Muscle of back (tissue), 11 donors: ENCODE results near the gene TPCN1. TPM values are rescaled to one million over a fixed set of nuclear protein-coding genes. Genes with fewer than 3 reads are reported as not detected.

Experiments used
- DNase-seq, 3 donors: peaks; one replicate each; pipeline versions ENCODE4 v3.0.0 to v3.0.0-alpha.2; 2013
- polyA plus RNA-seq, 10 donors: library from polyadenylated mRNA; unstranded; fragments of 120-200 nt; gene quantifications; one replicate each; pipeline ENCODE4 v1.2.1, GENCODE V29; 2013; ENCODE audit not compliant: insufficient read length in 10 of 10

Gene TPCN1
- polyA plus RNA-seq, 10 donors = 20.7 to 55.2 (median 32.0) TPM

GRCh38 chr12:113285679-113286610 is 64.7 kb downstream of the TPCN1 start:
- DNase-seq = peak in 1 of 3 donors; percentile 43

- DNase-seq = no peak
Measured at GRCh38 chr12:113286712-113287111, 65.4 kb downstream of the TPCN1 start.

GRCh38 chr12:113287146-113287898 is 66.1 kb downstream of the TPCN1 start:
- DNase-seq = no peak

GRCh38 chr12:113287899-113288282 is 66.6 kb downstream of the TPCN1 start:
- DNase-seq = no peak

GRCh38 chr12:113289361-113289760 is 68.1 kb downstream of the TPCN1 start:
- DNase-seq = no peak

- no peak for DNase-seq
Measured at GRCh38 chr12:113290506-113290905, 69.2 kb downstream of the TPCN1 start.

GRCh38 chr12:113291586-113291985 is 70.3 kb downstream of the TPCN1 start:
- DNase-seq = no peak

- no peak for DNase-seq
Measured at GRCh38 chr12:113292091-113292490, 70.8 kb downstream of the TPCN1 start.

- DNase-seq = no peak
Measured at GRCh38 chr12:113292547-113292946, 71.3 kb downstream of the TPCN1 start.

GRCh38 chr12:113293100-113293499 is 71.8 kb downstream of the TPCN1 start:
- no peak for DNase-seq

- no peak for DNase-seq
Measured at GRCh38 chr12:113295886-113296556, 74.8 kb downstream of the TPCN1 start.

- no peak for DNase-seq
Measured at GRCh38 chr12:113296557-113297213, 75.4 kb downstream of the TPCN1 start.

- no peak for DNase-seq
Measured at GRCh38 chr12:113297214-113297587, 75.9 kb downstream of the TPCN1 start.

GRCh38 chr12:113297621-113298471 is 76.6 kb downstream of the TPCN1 start:
- DNase-seq = no peak

- DNase-seq = no peak
Measured at GRCh38 chr12:113298472-113298817, 77.2 kb downstream of the TPCN1 start.

- DNase-seq = peak; percentile 12 to 46 (median 33)
Measured at GRCh38 chr12:113298861-113299545, 77.7 kb downstream of the TPCN1 start.

- DNase-seq = peak in 2 of 3 donors; percentile 30 to 40
Measured at GRCh38 chr12:113299619-113300237, 78.5 kb downstream of the TPCN1 start.

GRCh38 chr12:113301811-113302210 is 80.5 kb downstream of the TPCN1 start:
- DNase-seq = no peak

- DNase-seq = no peak
Measured at GRCh38 chr12:113302466-113302865, 81.2 kb downstream of the TPCN1 start.
